ENCODE data around the gene STIP1. TPM values are rescaled to one million over a fixed set of nuclear protein-coding genes. Genes with fewer than 3 reads are reported as not detected.

STIP1 gene
- total RNA-seq, 1 experiment from 2014 or later = 297 TPM

DNA sequence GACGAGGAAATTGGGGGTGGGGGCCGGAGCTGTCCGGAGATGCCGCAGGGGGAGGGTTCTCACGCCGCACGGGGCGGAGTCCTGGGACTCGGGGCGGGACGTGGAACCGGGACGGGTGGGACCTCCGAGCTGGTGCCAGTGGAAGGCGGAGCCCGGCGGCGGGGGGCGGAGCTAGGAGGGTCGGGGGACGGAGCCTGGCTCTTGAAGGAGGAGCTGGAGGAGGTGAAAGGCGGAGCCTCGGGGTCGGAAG lies 55.2 kb downstream of the STIP1 start:
- H3K27me3 ChIP-seq (replicated peaks; ENCODE audit: control insufficient read depth, insufficient read depth, low read length) = no peaks in the 10 kb centered on the region
- H3K36me3 Mint-ChIP-seq (ENCODE audit: insufficient read depth, unreplicated experiment) = peaks cover 64% of the 10 kb centered on the region
- no peaks in the 10 kb centered on the region for H3K27me3 Mint-ChIP-seq (ENCODE audit: insufficient read depth, unreplicated experiment)
- BruUV-seq (replicated peaks) = no TSS peak
- no peaks in the 10 kb centered on the region for H3K9me3 ChIP-seq
- intact Hi-C loops (cut with micrococcal nuclease; ENCODE audit: unreplicated experiment) = loop anchor here (1.0 to 2.0 kb wide), 2 partner anchors 56 to 64 kb away; partner anchors contain the start of gene ESRRA
- peaks cover 3% of the 10 kb centered on the region; the same call in 1 of the 2 replicates for H3K36me3 ChIP-seq (ENCODE audit: control insufficient read depth, insufficient read depth, low read length)
- peak overlapping the region; percentile 88 for H3K4me3 Mint-ChIP-seq (ENCODE audit: unreplicated experiment)
- POLR2A ChIA-PET = interaction anchor here (0.5 to 1.6 kb wide), 17 partner anchors 9 to 1454 kb away, joined by 3 to 15 read pairs (median 5); partner anchors contain the start of genes DNAJC4, ESRRA, NUDT22 and PRDX5
- no peaks in the 10 kb centered on the region for H3K9me3 Mint-ChIP-seq (ENCODE audit: unreplicated experiment)
- TF ChIP-seq, protein P1, sequence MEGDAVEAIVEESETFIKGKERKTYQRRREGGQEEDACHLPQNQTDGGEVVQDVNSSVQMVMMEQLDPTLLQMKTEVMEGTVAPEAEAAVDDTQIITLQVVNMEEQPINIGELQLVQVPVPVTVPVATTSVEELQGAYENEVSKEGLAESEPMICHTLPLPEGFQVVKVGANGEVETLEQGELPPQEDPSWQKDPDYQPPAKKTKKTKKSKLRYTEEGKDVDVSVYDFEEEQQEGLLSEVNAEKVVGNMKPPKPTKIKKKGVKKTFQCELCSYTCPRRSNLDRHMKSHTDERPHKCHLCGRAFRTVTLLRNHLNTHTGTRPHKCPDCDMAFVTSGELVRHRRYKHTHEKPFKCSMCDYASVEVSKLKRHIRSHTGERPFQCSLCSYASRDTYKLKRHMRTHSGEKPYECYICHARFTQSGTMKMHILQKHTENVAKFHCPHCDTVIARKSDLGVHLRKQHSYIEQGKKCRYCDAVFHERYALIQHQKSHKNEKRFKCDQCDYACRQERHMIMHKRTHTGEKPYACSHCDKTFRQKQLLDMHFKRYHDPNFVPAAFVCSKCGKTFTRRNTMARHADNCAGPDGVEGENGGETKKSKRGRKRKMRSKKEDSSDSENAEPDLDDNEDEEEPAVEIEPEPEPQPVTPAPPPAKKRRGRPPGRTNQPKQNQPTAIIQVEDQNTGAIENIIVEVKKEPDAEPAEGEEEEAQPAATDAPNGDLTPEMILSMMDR (IDR thresholded peaks at IDR 0.05; ENCODE audit: insufficient read depth in 1 of 2, low read depth in 1 of 2, low read length in 1 of 2, severe bottlenecking in 1 of 2, unreplicated experiment in 1 of 2) = no peak
- H3K4me3 ChIP-seq (ENCODE audit: low read depth, low read length) = peak overlapping the region; percentile 95
- peaks cover 15% of the 10 kb centered on the region for H3K4me1 Mint-ChIP-seq (ENCODE audit: low read depth, unreplicated experiment)
- DNase-seq = peak; percentile 100
- CTCF ChIA-PET = interaction anchor here (0.6 to 1.1 kb wide), 8 partner anchors 9 to 1182 kb away, joined by 3 to 13 read pairs (median 3); partner anchors contain the start of genes ESRRA and STIP1
- H3K4me1 ChIP-seq = peaks cover 19% of the 10 kb centered on the region
- H3K27ac Mint-ChIP-seq (ENCODE audit: unreplicated experiment) = peak overlapping the region; percentile 90

DNA sequence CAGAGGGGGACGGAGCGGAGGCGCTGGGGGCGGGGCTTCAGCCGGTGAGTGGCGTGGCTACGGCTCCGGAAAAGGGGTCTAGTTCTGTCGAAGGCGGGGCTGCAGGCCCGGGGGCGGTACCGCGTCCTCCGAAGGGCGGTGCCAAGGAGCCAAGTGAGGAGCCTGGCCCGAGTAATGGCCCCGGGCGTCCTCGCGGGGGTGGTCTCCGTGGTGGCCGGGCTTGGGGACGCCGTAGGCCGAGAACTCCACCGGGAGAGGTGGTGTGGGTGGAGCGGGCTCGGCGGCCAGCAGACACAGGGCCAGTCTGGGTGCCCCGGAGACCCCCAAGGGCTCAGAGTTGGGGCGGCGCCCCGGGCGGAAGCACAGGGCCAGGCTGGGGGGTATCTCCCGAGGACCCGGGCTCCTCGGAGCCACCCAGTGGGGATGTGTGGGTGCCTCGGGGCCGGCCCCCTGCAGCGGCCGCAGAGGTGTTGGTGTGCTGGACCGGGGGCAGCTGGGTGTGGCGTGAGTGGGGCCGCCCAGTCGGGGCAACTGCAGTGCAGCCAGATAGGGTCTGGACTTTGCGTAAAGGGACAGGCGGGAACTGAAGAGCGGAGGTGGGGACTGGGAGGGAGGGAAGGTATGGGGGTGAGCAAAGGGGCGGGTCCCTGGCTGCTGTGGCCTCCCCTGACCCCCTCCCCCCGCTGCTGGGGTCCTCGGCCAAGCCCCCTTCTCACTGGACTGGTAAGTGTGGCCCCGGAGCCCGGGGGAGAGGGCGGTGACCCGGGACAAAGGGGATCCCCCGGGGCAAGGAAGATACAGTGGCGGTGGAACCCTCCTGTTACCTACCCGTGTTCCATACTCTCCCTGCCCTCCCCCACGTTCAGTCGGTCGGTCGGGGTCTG lies 55.8 kb downstream of the STIP1 start:
- H3K27me3 ChIP-seq (replicated peaks; ENCODE audit: control insufficient read depth, insufficient read depth, low read length) = no peaks in the 10 kb centered on the region
- TF ChIP-seq, protein P1 (IDR thresholded peaks at IDR 0.05; ENCODE audit: insufficient read depth in 1 of 2, low read depth in 1 of 2, low read length in 1 of 2, severe bottlenecking in 1 of 2, unreplicated experiment in 1 of 2) = no peak
- no peaks in the 10 kb centered on the region for H3K9me3 Mint-ChIP-seq (ENCODE audit: unreplicated experiment)
- peak overlapping the region; percentile 95 for H3K4me3 ChIP-seq (ENCODE audit: low read depth, low read length)
- ChIA-PET CTCF (interaction anchor here (0.6 to 1.1 kb wide), 8 partner anchors 8 to 1181 kb away, joined by 3 to 13 read pairs (median 3); partner anchors contain the start of genes ESRRA and STIP1), POLR2A (interaction anchor here (0.5 to 1.6 kb wide), 19 partner anchors 8 to 1455 kb away, joined by 3 to 15 read pairs (median 4); partner anchors contain the start of genes DNAJC4, ESRRA, NUDT22 and PRDX5)
- peaks cover 3% of the 10 kb centered on the region; the same call in 1 of the 2 replicates for H3K36me3 ChIP-seq (ENCODE audit: control insufficient read depth, insufficient read depth, low read length)
- H3K27me3 Mint-ChIP-seq (ENCODE audit: insufficient read depth, unreplicated experiment) = no peaks in the 10 kb centered on the region
- intact Hi-C loops (cut with micrococcal nuclease; ENCODE audit: unreplicated experiment) = loop anchor here (1.0 to 2.0 kb wide), 2 partner anchors 56 to 63 kb away; partner anchors contain the start of gene ESRRA
- H3K4me3 Mint-ChIP-seq (ENCODE audit: unreplicated experiment) = peak overlapping the region; percentile 88
- H3K4me1 ChIP-seq = peaks cover 19% of the 10 kb centered on the region
- H3K4me1 Mint-ChIP-seq (ENCODE audit: low read depth, unreplicated experiment) = peaks cover 15% of the 10 kb centered on the region
- no peaks in the 10 kb centered on the region for H3K9me3 ChIP-seq
- peak overlapping the region; percentile 90 for H3K27ac Mint-ChIP-seq (ENCODE audit: unreplicated experiment)
- peaks cover 65% of the 10 kb centered on the region for H3K36me3 Mint-ChIP-seq (ENCODE audit: insufficient read depth, unreplicated experiment)
- DNase-seq = peak; percentile 73 to 80
- TSS peak; percentile 21 for BruUV-seq (replicated peaks)

DNA sequence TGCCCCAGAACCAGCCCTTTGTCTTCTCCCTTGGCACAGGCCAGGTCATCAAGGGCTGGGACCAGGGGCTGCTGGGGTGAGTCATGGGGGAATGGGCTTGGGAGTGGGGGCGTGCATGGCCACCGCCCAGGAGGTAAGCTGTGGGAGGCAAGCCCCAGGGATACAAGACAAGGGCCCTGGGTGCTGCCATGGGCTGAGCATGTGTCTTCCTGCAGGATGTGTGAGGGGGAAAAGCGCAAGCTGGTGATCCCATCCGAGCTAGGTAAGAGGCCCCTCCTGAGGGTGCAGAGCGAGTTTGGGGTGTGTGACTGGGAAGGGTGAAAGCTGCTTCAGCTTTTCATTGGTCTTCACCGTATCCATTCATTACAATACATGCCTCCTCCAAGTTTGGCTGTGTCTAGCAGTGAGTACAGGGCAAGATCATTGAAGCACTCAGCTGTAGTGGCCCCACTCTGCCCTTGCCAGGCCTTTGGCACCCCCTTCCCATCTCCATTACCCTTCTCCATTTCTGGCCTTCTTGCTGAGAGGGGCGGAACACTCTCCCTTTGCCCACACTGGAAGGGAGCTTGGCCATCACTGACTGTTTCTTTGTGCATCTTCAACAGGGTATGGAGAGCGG lies 57.4 kb downstream of the STIP1 start:
- no TSS peak for BruUV-seq (replicated peaks)
- intact Hi-C loops (cut with micrococcal nuclease; ENCODE audit: unreplicated experiment) = no loop called here
- Mint-ChIP-seq H3K9me3 (ENCODE audit: unreplicated experiment) (no peaks in the 10 kb centered on the region), H3K4me3 (ENCODE audit: unreplicated experiment) (peak overlapping the region; percentile 88), H3K4me1 (ENCODE audit: low read depth, unreplicated experiment) (peaks cover 20% of the 10 kb centered on the region), H3K36me3 (ENCODE audit: insufficient read depth, unreplicated experiment) (peaks cover 72% of the 10 kb centered on the region), H3K27me3 (ENCODE audit: insufficient read depth, unreplicated experiment) (no peaks in the 10 kb centered on the region), H3K27ac (ENCODE audit: unreplicated experiment) (peak overlapping the region; percentile 90)
- Histone ChIP-seq H3K9me3 (no peaks in the 10 kb centered on the region), H3K36me3 (ENCODE audit: control insufficient read depth, insufficient read depth, low read length) (peaks cover 3% of the 10 kb centered on the region; the same call in 1 of the 2 replicates), H3K27me3 (replicated peaks; ENCODE audit: control insufficient read depth, insufficient read depth, low read length) (no peaks in the 10 kb centered on the region), H3K4me1 (peaks cover 28% of the 10 kb centered on the region), H3K4me3 (ENCODE audit: low read depth, low read length) (no peak overlapping the region)
- DNase-seq = no peak
- ChIA-PET POLR2A (interaction anchor here (0.5 to 1.0 kb wide), 3 partner anchors 7 to 42 kb away, joined by 3 to 5 read pairs (median 3); partner anchors contain the start of gene GPR137), CTCF (no interaction called here)
- TF ChIP-seq, protein P1 (IDR thresholded peaks at IDR 0.05; ENCODE audit: insufficient read depth in 1 of 2, low read depth in 1 of 2, low read length in 1 of 2, severe bottlenecking in 1 of 2, unreplicated experiment in 1 of 2) = no peak

Data from Caco-2 (cell line).